ENCODE results near the gene SELENON. TPM values are rescaled to one million over a fixed set of nuclear protein-coding genes. Genes with fewer than 3 reads are reported as not detected.

The SELENON gene
- polyA plus RNA-seq, 1 of the 3 experiments (the other 2 are of a cell fraction), result 56.2 TPM

DNA sequence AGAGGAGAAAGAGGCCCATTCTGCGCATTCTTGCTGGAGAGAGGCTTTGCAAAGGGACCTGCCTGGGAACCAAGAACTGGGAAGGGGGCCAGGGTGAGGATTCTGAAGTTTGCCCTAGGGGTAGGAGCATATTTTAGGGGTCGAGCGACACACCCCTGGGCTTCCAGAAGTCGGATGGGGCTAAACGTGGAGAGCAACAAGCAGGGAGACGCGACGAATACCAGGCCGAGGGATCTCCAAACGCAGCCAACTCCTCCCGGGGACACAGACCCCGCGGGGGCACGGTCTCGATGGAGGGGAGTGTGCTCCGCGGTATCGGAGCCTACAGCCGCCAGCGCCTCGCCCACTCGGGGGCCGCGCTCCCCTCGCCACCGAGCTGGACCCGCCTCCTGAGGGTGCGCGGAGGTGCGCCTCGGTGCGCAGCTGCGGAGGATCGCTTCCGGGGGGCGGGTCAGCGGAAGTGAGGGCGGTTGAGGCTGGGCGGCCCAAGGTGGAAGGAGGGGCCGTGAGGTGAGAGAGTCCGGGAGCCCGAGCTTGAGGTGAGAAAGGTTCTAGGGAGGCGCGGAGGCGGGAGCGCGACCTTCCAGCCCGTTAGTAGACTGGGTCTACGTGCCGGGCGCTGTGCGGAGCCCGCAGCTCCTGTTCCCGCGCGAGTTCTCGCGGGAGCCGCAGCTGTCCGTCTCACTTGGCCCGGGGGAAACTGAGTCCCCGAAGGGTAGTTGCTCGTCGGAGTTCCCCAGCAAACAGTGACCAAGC, 19.7 kb downstream of the SELENON start, which contains the start of gene MTFR1L (continued):
- TF ChIP-seq, protein P1, sequence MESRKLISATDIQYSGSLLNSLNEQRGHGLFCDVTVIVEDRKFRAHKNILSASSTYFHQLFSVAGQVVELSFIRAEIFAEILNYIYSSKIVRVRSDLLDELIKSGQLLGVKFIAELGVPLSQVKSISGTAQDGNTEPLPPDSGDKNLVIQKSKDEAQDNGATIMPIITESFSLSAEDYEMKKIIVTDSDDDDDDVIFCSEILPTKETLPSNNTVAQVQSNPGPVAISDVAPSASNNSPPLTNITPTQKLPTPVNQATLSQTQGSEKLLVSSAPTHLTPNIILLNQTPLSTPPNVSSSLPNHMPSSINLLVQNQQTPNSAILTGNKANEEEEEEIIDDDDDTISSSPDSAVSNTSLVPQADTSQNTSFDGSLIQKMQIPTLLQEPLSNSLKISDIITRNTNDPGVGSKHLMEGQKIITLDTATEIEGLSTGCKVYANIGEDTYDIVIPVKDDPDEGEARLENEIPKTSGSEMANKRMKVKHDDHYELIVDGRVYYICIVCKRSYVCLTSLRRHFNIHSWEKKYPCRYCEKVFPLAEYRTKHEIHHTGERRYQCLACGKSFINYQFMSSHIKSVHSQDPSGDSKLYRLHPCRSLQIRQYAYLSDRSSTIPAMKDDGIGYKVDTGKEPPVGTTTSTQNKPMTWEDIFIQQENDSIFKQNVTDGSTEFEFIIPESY (IDR thresholded peaks at IDR 0.05; ENCODE audit: borderline replicate concordance, low read depth), result peak; percentile 96
- TF ChIP-seq NFIC (IDR thresholded peaks at IDR 0.05; ENCODE audit: borderline replicate concordance) (no peak), GABPA (IDR thresholded peaks at IDR 0.05; ENCODE audit: low read depth) (peak; percentile 90), RCOR1 (IDR thresholded peaks at IDR 0.05; ENCODE audit: low read length) (no peak), EZH2phosphoT487 (IDR thresholded peaks at IDR 0.05; ENCODE audit: borderline replicate concordance, low read depth) (no peak)

DNA sequence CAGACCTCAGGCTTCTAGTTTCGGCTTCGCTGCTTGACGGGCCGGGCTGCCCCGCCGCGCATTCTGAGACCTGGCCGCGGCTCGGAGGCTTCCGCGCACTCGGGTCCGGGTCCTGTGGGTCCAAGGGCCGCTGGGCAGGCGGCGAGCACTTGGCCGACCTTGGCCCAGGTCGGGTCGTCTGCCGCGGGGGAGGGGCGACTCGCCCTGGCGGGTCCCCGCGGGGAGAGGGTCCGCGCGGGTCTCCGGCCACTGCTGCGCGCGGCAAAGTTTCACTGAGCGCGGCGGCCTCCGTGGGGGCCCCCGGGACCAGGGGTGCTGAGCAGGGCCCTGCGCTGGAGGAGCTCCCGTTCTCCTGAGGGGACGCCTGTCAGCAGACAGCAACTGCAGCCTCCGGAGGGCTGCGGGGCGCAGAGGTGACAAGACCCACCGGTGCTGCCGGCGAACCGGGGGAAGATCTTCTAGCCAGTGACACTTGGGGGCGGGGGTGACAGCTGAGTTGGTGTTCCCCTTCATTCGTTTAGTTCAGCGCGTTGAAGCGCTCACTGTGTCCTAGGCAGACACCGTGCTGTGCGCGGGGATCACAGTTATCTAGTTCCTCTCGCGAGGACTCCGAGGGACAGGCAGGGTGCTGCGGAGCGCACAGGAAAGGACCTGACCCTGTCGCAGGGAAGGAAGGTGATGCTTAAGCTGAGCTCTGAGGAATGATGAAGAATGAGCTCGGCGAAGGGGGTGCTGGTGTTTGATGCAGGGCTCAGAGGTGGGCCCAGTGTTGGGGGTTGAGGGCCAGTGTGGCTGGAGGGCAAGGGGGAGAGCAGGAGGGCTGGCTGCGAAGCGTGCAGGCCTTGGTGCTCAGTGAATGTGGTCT, 20.5 kb downstream of the SELENON start:
- peaks cover 7% of the 10 kb centered on the region; the same call in 1 of the 2 replicates for H4K20me1 ChIP-seq (ENCODE audit: insufficient read depth)
- H3K9me3 ChIP-seq, result no peaks in the 10 kb centered on the region
- H3K9ac ChIP-seq, result peak overlapping the region; percentile 92
- peak; percentile 79 for DNase-seq
- ChIA-PET CTCF (interaction anchor here (0.8 to 3.4 kb wide), 7 partner anchors 9 to 182 kb away, joined by 3 to 15 read pairs (median 5); no protein-coding TSS in a partner anchor), POLR2A (interaction anchor here (0.9 to 2.5 kb wide), 7 partner anchors 10 to 212 kb away, joined by 3 to 8 read pairs (median 5); partner anchors contain the start of genes PAFAH2 and PAQR7)
- WGBS (ENCODE audit: low lambda C conversion rate), result 5% methylated on average over 14 of the region's 67 CpGs
- no peaks in the 10 kb centered on the region for H3K9me2 ChIP-seq
- peak overlapping the region; percentile 79 to 88 for H3K27ac ChIP-seq (ENCODE audit: low read depth in 2 of 2, low read length in 1 of 2)
- no peaks in the 10 kb centered on the region for H3K27me3 ChIP-seq (ENCODE audit: insufficient read depth)
- TF ChIP-seq MXI1 (IDR thresholded peaks at IDR 0.05; ENCODE audit: low read depth, low read length), result peak; percentile 57
- TF ChIP-seq NRF1 (IDR thresholded peaks at IDR 0.05; ENCODE audit: low read depth, low read length), result peak; percentile 19; the same call in 1 of the 2 replicates
- no peak for TF ChIP-seq ELF1 (IDR thresholded peaks at IDR 0.05)
- TF ChIP-seq, protein P1 (IDR thresholded peaks at IDR 0.05; ENCODE audit: borderline replicate concordance, low read depth), result peak; percentile 60; the same call in 1 of the 2 replicates
- TF ChIP-seq JUND (IDR thresholded peaks at IDR 0.05), result no peak
- TF ChIP-seq, protein P2, sequence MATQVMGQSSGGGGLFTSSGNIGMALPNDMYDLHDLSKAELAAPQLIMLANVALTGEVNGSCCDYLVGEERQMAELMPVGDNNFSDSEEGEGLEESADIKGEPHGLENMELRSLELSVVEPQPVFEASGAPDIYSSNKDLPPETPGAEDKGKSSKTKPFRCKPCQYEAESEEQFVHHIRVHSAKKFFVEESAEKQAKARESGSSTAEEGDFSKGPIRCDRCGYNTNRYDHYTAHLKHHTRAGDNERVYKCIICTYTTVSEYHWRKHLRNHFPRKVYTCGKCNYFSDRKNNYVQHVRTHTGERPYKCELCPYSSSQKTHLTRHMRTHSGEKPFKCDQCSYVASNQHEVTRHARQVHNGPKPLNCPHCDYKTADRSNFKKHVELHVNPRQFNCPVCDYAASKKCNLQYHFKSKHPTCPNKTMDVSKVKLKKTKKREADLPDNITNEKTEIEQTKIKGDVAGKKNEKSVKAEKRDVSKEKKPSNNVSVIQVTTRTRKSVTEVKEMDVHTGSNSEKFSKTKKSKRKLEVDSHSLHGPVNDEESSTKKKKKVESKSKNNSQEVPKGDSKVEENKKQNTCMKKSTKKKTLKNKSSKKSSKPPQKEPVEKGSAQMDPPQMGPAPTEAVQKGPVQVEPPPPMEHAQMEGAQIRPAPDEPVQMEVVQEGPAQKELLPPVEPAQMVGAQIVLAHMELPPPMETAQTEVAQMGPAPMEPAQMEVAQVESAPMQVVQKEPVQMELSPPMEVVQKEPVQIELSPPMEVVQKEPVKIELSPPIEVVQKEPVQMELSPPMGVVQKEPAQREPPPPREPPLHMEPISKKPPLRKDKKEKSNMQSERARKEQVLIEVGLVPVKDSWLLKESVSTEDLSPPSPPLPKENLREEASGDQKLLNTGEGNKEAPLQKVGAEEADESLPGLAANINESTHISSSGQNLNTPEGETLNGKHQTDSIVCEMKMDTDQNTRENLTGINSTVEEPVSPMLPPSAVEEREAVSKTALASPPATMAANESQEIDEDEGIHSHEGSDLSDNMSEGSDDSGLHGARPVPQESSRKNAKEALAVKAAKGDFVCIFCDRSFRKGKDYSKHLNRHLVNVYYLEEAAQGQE (IDR thresholded peaks at IDR 0.05; ENCODE audit: low read depth, low read length), result no peak
- TF ChIP-seq EZH2phosphoT487 (IDR thresholded peaks at IDR 0.05; ENCODE audit: borderline replicate concordance, low read depth), result no peak
- TF ChIP-seq FOXM1 (IDR thresholded peaks at IDR 0.05; ENCODE audit: low read depth), result no peak
- no peak for TF ChIP-seq GATA2 (CRISPR knock-in tag; IDR thresholded peaks at IDR 0.05)
- no peak for TF ChIP-seq FOXJ3 (CRISPR knock-in tag; IDR thresholded peaks at IDR 0.05)
- TF ChIP-seq CHD2 (IDR thresholded peaks at IDR 0.05; ENCODE audit: low read length, partially characterized antibody), result peak; percentile 97
- peaks cover 0 to 28% of the 10 kb centered on the region in 2 experiments for H3K36me3 ChIP-seq (replicated peaks in 1 of 2; ENCODE audit: control insufficient read depth in 1 of 2, insufficient read depth in 2 of 2, low read length in 1 of 2)
- H3K4me2 ChIP-seq, result peak overlapping the region; percentile 100
- peaks cover 42% of the 10 kb centered on the region for H3K79me2 ChIP-seq (ENCODE audit: insufficient read depth)
- no peaks in the 10 kb centered on the region for H3F3A ChIP-seq (replicated peaks; ENCODE audit: insufficient read depth)
- H3K4me3 ChIP-seq (ENCODE audit: low read depth in 2 of 2, low read length in 1 of 2), result peak overlapping the region; percentile 95 to 97
- H3K4me1 ChIP-seq (ENCODE audit: control insufficient read depth in 1 of 2, insufficient read depth in 2 of 2, low read depth in 1 of 2, low read length in 1 of 2), result peaks cover 8 to 29% of the 10 kb centered on the region in 2 experiments; a peak in 1 of 4 replicates
- peak overlapping the region; percentile 83 for H2AFZ ChIP-seq (ENCODE audit: low read depth)

Measured in SK-N-SH (cell line).